CD4-positive, alpha-beta T cell (primary cell): Measurements from ENCODE around the gene ZBTB6. TPM values are rescaled to one million over a fixed set of nuclear protein-coding genes. Genes with fewer than 3 reads are reported as not detected.

Source experiments
- ATAC-seq: fragments of 200-7000 bp; cut with Tn5 transposase; one replicate; pipeline ENCODE4 v1.10.0; 2022; ENCODE audit warnings: mild to moderate bottlenecking; ENCODE audit not compliant: poor library complexity
- CTCF ChIA-PET: fragments of 350-600 bp; sonication (Branson Sonifier 250); formaldehyde crosslinking; loops from one replicate; lab custom pipeline; 2021; ENCODE audit warnings: antibody characterized with exemption, inconsistent platforms; lab: Charles Lee
- POLR2A ChIA-PET: fragments of 350-600 bp; sonication (Branson Sonifier 250); formaldehyde crosslinking; loops from one replicate; lab custom pipeline; 2021; ENCODE audit warnings: antibody characterized with exemption, inconsistent platforms; lab: Charles Lee
- DNase-seq, 14 experiments: peaks; one replicate each; pipeline ENCODE4 v3.0.0-alpha.2; 2013 to 2020; ENCODE audit warnings: mixed read lengths in 2 of 14
- H3K27ac ChIP-seq, 2 donors: one replicate each; pipeline versions ENCODE4 v1.5.1 to v1.7.0; 2013; ENCODE audit warnings: low read length in 2 of 2, low read depth in 1 of 2, mild to moderate bottlenecking in 1 of 2
- H3K27me3 ChIP-seq, 2 experiments: 1 replicate in 1 of 2; 2 replicates in 1 of 2; pipeline versions ENCODE4 v1.6.1 to v1.7.0; 2013; ENCODE audit warnings: low read length in 2 of 2, control low read depth in 1 of 2, mild to moderate bottlenecking in 1 of 2, moderate library complexity in 1 of 2; ENCODE audit not compliant: insufficient read depth in 2 of 2, control insufficient read depth in 1 of 2
- H3K36me3 ChIP-seq: one replicate; pipeline ENCODE4 v1.6.1; 2013; ENCODE audit warnings: low read length, control low read depth; ENCODE audit not compliant: insufficient read depth
- H3K4me1 ChIP-seq: one replicate; pipeline ENCODE4 v1.6.1; 2013; ENCODE audit warnings: low read length, control low read depth; ENCODE audit not compliant: insufficient read depth
- H3K4me3 ChIP-seq: one replicate; pipeline ENCODE4 v1.5.1; 2013; ENCODE audit warnings: mild to moderate bottlenecking, low read length, moderate library complexity
- H3K9me3 ChIP-seq, 2 experiments: 1 replicate in 1 of 2; 2 replicates in 1 of 2; pipeline versions ENCODE4 v1.6.1 to v1.7.0; 2013; ENCODE audit warnings: low read length in 2 of 2, mild to moderate bottlenecking in 2 of 2, control low read depth in 1 of 2, moderate library complexity in 1 of 2; ENCODE audit not compliant: control insufficient read depth in 1 of 2, insufficient read depth in 1 of 2
- H3K27ac Mint-ChIP-seq: one replicate; pipeline ENCODE4 v1.8.0; 2020; ENCODE audit warnings: mixed read lengths
- H3K27me3 Mint-ChIP-seq: one replicate; pipeline ENCODE4 v1.8.0; 2021; ENCODE audit warnings: mixed read lengths
- H3K36me3 Mint-ChIP-seq: one replicate; pipeline ENCODE4 v1.8.0; 2021; ENCODE audit warnings: low read depth, mixed read lengths
- H3K4me1 Mint-ChIP-seq: one replicate; pipeline ENCODE4 v1.8.0; 2021; ENCODE audit warnings: low read depth, mixed read lengths
- H3K4me3 Mint-ChIP-seq: one replicate; pipeline ENCODE4 v1.8.0; 2020; ENCODE audit warnings: mild to moderate bottlenecking, mixed read lengths
- H3K9me3 Mint-ChIP-seq: one replicate; pipeline ENCODE4 v1.8.0; 2020; ENCODE audit warnings: mixed read lengths
- intact Hi-C, 2 experiments: fragments of 100-400 bp; cut with DNase I in 1 of 2; cut with micrococcal nuclease in 1 of 2; formaldehyde crosslinking; loops; one replicate each; pipeline versions ENCODE4 v1.15.1 to v1.9.0; 2023 to 2025; cut with DNase I, micrococcal nuclease
- total RNA-seq, 174 experiments: library from RNA in 2 of 174; stranded (reverse) in 2 of 174; gene quantifications; one replicate each; pipeline ENCODE4 v1.2.3 and lab custom pipeline; 2021 to 2026
- TF ChIP-seq, protein P1 (sequence below): fragments of 200-600 bp; IDR thresholded peaks from one replicate; pipeline ENCODE4 v1.8.0; 2022; ENCODE audit warnings: antibody characterized with exemption, mild to moderate bottlenecking

Gene ZBTB6
- total RNA-seq, 2 experiments from 2014 or later = 3.6 to 3.9 TPM

DNA sequence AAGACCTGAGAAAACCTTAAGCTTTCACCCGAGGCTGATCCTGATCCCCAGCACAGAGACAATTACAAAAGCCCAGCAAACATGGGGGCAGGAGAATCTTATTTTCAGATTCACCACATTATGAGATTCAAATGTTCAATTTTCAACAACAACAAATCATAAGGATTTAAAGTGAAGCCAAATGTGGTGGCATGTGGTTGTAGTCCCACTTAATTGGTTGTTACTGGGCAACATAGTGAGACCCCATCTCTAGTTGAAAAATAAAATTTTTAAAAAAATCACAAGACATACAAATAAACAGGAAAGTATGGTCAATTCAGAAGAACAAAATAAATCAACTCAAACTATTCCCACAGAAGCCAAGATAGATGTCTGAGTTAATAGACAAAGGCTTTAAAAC, 23.8 kb upstream of the ZBTB6 start:
- peaks cover 17% of the 10 kb centered on the region for H3K36me3 ChIP-seq
- Mint-ChIP-seq H3K36me3 (peaks cover 40% of the 10 kb centered on the region), H3K27me3 (no peaks in the 10 kb centered on the region), H3K4me1 (peaks cover 43% of the 10 kb centered on the region), H3K27ac (no peak overlapping the region), H3K9me3 (no peaks in the 10 kb centered on the region), H3K4me3 (no peak overlapping the region)
- H3K27ac ChIP-seq = no peak overlapping the region
- intact Hi-C loops = loop anchor here in 1 of 2 experiments (10.0 kb wide), 1 partner anchor 672 kb away; the partner anchor contains the start of genes MRRF and RBM18
- ATAC-seq = no peak
- CTCF ChIA-PET = no interaction called here
- TF ChIP-seq, protein P1, sequence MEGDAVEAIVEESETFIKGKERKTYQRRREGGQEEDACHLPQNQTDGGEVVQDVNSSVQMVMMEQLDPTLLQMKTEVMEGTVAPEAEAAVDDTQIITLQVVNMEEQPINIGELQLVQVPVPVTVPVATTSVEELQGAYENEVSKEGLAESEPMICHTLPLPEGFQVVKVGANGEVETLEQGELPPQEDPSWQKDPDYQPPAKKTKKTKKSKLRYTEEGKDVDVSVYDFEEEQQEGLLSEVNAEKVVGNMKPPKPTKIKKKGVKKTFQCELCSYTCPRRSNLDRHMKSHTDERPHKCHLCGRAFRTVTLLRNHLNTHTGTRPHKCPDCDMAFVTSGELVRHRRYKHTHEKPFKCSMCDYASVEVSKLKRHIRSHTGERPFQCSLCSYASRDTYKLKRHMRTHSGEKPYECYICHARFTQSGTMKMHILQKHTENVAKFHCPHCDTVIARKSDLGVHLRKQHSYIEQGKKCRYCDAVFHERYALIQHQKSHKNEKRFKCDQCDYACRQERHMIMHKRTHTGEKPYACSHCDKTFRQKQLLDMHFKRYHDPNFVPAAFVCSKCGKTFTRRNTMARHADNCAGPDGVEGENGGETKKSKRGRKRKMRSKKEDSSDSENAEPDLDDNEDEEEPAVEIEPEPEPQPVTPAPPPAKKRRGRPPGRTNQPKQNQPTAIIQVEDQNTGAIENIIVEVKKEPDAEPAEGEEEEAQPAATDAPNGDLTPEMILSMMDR = no peak
- H3K4me3 ChIP-seq = no peak overlapping the region
- no peaks in the 10 kb centered on the region for H3K9me3 ChIP-seq
- POLR2A ChIA-PET = no interaction called here
- H3K27me3 ChIP-seq = no peaks in the 10 kb centered on the region
- H3K4me1 ChIP-seq = peaks cover 29% of the 10 kb centered on the region
- DNase-seq = no peak

DNA sequence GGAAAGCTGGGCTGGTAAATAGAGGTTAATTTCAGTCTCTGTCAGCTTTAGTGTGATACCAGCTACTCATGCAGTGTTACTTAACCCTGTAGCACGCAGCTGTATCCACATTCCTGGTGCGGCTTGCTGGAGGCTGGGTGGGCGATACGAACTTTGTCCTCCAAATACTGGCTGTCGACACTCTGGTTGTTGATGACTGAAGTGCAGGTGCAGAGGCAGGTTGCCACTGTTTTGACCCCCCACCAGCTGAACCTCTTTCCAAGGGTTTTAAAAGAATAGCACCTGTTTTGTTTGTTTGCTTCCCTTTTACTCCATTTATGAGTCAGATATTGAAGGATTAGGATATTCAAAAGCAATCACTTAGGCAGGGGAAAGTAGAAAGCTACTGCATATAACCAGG, 23.3 kb upstream of the ZBTB6 start:
- Histone ChIP-seq H3K9me3 (no peaks in the 10 kb centered on the region), H3K27ac (no peak overlapping the region), H3K36me3 (peaks cover 17% of the 10 kb centered on the region), H3K4me3 (no peak overlapping the region), H3K4me1 (peaks cover 26% of the 10 kb centered on the region), H3K27me3 (no peaks in the 10 kb centered on the region)
- CTCF ChIA-PET = no interaction called here
- no peak overlapping the region for H3K4me3 Mint-ChIP-seq
- ATAC-seq (no peak), DNase-seq (no peak)
- POLR2A ChIA-PET = no interaction called here
- H3K36me3 Mint-ChIP-seq = peaks cover 40% of the 10 kb centered on the region
- no peak overlapping the region for H3K27ac Mint-ChIP-seq
- peaks cover 43% of the 10 kb centered on the region for H3K4me1 Mint-ChIP-seq
- TF ChIP-seq, protein P1 = no peak
- intact Hi-C loops = loop anchor here in 1 of 2 experiments (10.0 kb wide), 1 partner anchor 672 kb away; the partner anchor contains the start of genes MRRF and RBM18
- no peaks in the 10 kb centered on the region for H3K9me3 Mint-ChIP-seq
- no peaks in the 10 kb centered on the region for H3K27me3 Mint-ChIP-seq

DNA sequence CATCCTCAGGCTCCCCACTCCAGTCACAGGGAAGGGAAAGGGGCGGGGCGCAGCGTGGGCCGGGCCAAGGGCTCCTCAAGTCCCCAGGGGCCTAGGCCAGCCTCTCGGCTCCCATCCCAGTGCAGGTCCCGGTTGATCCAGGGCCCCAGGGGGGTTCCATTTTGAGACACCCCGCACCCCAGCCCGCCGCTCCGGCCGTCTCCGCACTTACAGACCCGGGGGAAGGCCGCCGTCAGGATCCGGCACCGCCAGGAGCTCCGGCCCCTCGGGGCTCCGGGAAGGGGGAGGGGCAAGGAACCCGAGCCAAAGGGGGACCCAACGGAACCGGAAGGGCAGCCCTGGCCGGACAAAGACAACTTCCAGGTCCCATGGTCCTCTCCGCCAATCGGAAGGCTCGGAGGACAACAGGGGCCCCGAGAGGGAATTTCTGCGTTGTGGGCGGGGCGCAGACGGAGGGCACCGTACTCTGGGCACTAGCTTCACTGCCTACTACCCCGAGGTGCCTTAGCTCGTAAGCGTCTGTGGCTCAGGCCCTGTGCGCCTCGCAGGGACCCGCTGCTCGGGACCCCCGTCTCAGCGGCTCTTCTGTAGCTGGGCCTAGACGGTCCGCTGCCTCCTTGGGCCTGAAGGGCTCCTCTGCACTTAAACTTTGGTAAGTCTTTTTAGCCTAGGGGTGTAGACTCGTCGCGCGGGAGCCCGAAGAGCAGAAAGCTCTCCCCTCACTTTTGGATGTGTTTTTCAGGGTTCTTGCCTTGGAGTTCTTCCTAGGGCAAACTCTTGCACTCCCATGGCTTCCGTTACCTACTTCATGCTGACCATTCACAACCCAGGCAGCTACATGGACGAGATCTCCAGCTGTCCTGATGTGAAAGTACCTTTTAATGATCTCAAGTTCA, 18.4 kb upstream of the ZBTB6 start, which contains the start of gene ZBTB26:
Gene ZBTB26, minus strand, starts transcription at position 287 of the 896 bp plus-strand sequence. CDS start 11,578 bp downstream, outside the sequence.
- H3K27me3 ChIP-seq = no peaks in the 10 kb centered on the region
- ATAC-seq = peak; percentile 97
- TF ChIP-seq, protein P1 = no peak
- peaks cover 21% of the 10 kb centered on the region for H3K36me3 Mint-ChIP-seq
- H3K4me1 Mint-ChIP-seq = peaks cover 33% of the 10 kb centered on the region
- H3K9me3 ChIP-seq = no peaks in the 10 kb centered on the region
- no peaks in the 10 kb centered on the region for H3K9me3 Mint-ChIP-seq
- H3K27ac ChIP-seq = peak within 1 kb of the TSS; percentile 83 to 87
- H3K27me3 Mint-ChIP-seq = no peaks in the 10 kb centered on the region
- POLR2A ChIA-PET = interaction anchor here (1.0 to 5.0 kb wide), 6 partner anchors 10 to 103 kb away, joined by 4 to 62 read pairs (median 24); partner anchors contain the start of genes PDCL, RABGAP1, RC3H2 and ZBTB6
- intact Hi-C loops = loop anchor here (1.0 to 10.0 kb wide), 5 partner anchors 9 to 667 kb away; partner anchors contain the start of genes ZBTB6 (in 2 of the 2), MRRF (in 1 of the 2), RBM18 (in 1 of the 2) and RC3H2 (in 1 of the 2)
- CTCF ChIA-PET = interaction anchor here (1.3 to 2.0 kb wide), 4 partner anchors 10 to 56 kb away, joined by 4 to 9 read pairs (median 6); partner anchors contain the start of genes RABGAP1 and ZBTB6
- H3K4me3 ChIP-seq = peak within 1 kb of the TSS; percentile 66
- peaks cover 4% of the 10 kb centered on the region for H3K36me3 ChIP-seq
- H3K4me3 Mint-ChIP-seq = peak within 1 kb of the TSS; percentile 95
- peak; percentile 68 to 95 (median 84) for DNase-seq
- no peak within 1 kb of the TSS for H3K27ac Mint-ChIP-seq
- peaks cover 25% of the 10 kb centered on the region for H3K4me1 ChIP-seq
